ENCODE measurements around the gene CALHM3. TPM values are rescaled to one million over a fixed set of nuclear protein-coding genes. Genes with fewer than 3 reads are reported as not detected.

The CALHM3 gene
- total RNA-seq, 1 experiment from 2014 or later, result 13.1 TPM

GRCh38 chr10:103476046-103476768 lies 2.8 kb downstream of the CALHM3 start:
- H3K9me2 ChIP-seq (ENCODE audit: insufficient read depth), result no peaks in the 10 kb centered on the region
- H3K4me1 ChIP-seq (replicated peaks; ENCODE audit: insufficient read depth), result peaks cover 57% of the 10 kb centered on the region
- POLR2A ChIA-PET (ENCODE audit: unreplicated experiment), result no interaction called here
- no peak for TF ChIP-seq EZH2 (IDR thresholded peaks at IDR 0.05; ENCODE audit: low read depth)
- TF ChIP-seq CTCF (conservative IDR thresholded peaks at IDR 0.05), result no peak; the same call in 1 of the 2 replicates
- intact Hi-C loops (cut with micrococcal nuclease; ENCODE audit: unreplicated experiment), result loop anchor here (5.0 kb wide), 1 partner anchor 34 kb away; no protein-coding TSS in a partner anchor
- no peak overlapping the region for H3K27ac ChIP-seq
- no peak overlapping the region for H3K4me3 ChIP-seq
- H3K36me3 ChIP-seq (ENCODE audit: low read depth), result no peaks in the 10 kb centered on the region
- CTCF ChIA-PET, result interaction anchor here (0.5 to 1.1 kb wide), 2 partner anchors 25 to 66 kb away, joined by 3 read pairs; no protein-coding TSS in a partner anchor
- peak in 1 of 2 experiments; percentile 18 for DNase-seq
- H2AFZ ChIP-seq, result no peak overlapping the region
- H3K27me3 ChIP-seq (ENCODE audit: insufficient read depth, low read depth), result no peaks in the 10 kb centered on the region
- peaks cover 4% of the 10 kb centered on the region; the same call in 1 of the 2 replicates for H3K79me2 ChIP-seq (ENCODE audit: low read depth)
- no peaks in the 10 kb centered on the region for H3K9me3 ChIP-seq (ENCODE audit: insufficient read depth, low read depth)
- H3K4me2 ChIP-seq, result peak overlapping the region; percentile 16; the same call in 1 of the 2 replicates
- no peaks in the 10 kb centered on the region for H4K20me1 ChIP-seq (ENCODE audit: insufficient read depth)
- no TSS peak for BruUV-seq (replicated peaks)
- H3F3A ChIP-seq (ENCODE audit: insufficient read depth, low read depth), result peaks cover 25% of the 10 kb centered on the region; the same call in 1 of the 2 replicates

- H3K79me2 ChIP-seq (ENCODE audit: low read depth), result peaks cover 4% of the 10 kb centered on the region; the same call in 1 of the 2 replicates
- H3K9me3 ChIP-seq (ENCODE audit: insufficient read depth, low read depth), result no peaks in the 10 kb centered on the region
- H3K27ac ChIP-seq, result no peak overlapping the region
- no TSS peak for BruUV-seq (replicated peaks)
- no peaks in the 10 kb centered on the region for H4K20me1 ChIP-seq (ENCODE audit: insufficient read depth)
- POLR2A ChIA-PET (ENCODE audit: unreplicated experiment), result no interaction called here
- TF ChIP-seq EZH2 (IDR thresholded peaks at IDR 0.05; ENCODE audit: low read depth), result no peak
- no peak for TF ChIP-seq CTCF (conservative IDR thresholded peaks at IDR 0.05)
- no peaks in the 10 kb centered on the region for H3K9me2 ChIP-seq (ENCODE audit: insufficient read depth)
- H3K27me3 ChIP-seq (ENCODE audit: insufficient read depth, low read depth), result no peaks in the 10 kb centered on the region
- peaks cover 27% of the 10 kb centered on the region; the same call in 1 of the 2 replicates for H3F3A ChIP-seq (ENCODE audit: insufficient read depth, low read depth)
- no peak overlapping the region for H3K4me2 ChIP-seq
- peaks cover 57% of the 10 kb centered on the region for H3K4me1 ChIP-seq (replicated peaks; ENCODE audit: insufficient read depth)
- no peak overlapping the region for H3K4me3 ChIP-seq
- CTCF ChIA-PET, result interaction anchor here (0.6 kb wide), 1 partner anchor 83 kb away, joined by 8 read pairs; no protein-coding TSS in a partner anchor
- DNase-seq, result no peak
- no peaks in the 10 kb centered on the region for H3K36me3 ChIP-seq (ENCODE audit: low read depth)
- no peak overlapping the region for H2AFZ ChIP-seq
- intact Hi-C loops (cut with micrococcal nuclease; ENCODE audit: unreplicated experiment), result loop anchor here (5.0 kb wide), 1 partner anchor 33 kb away; no protein-coding TSS in a partner anchor
Measured at GRCh38 chr10:103475437-103475836, 3.6 kb downstream of the CALHM3 start.

- intact Hi-C loops (cut with micrococcal nuclease; ENCODE audit: unreplicated experiment), result no loop called here
- Histone ChIP-seq H3K9me3 (ENCODE audit: insufficient read depth, low read depth) (no peaks in the 10 kb centered on the region), H3K4me3 (no peak overlapping the region), H3K27ac (no peak overlapping the region), H3K36me3 (ENCODE audit: low read depth) (no peaks in the 10 kb centered on the region), H3K79me2 (ENCODE audit: low read depth) (peaks cover 4% of the 10 kb centered on the region; the same call in 1 of the 2 replicates), H2AFZ (no peak overlapping the region), H3K4me2 (no peak overlapping the region), H3K27me3 (ENCODE audit: insufficient read depth, low read depth) (no peaks in the 10 kb centered on the region), H3F3A (ENCODE audit: insufficient read depth, low read depth) (peaks cover 19% of the 10 kb centered on the region; the same call in 1 of the 2 replicates), H4K20me1 (ENCODE audit: insufficient read depth) (no peaks in the 10 kb centered on the region), H3K9me2 (ENCODE audit: insufficient read depth) (no peaks in the 10 kb centered on the region), H3K4me1 (replicated peaks; ENCODE audit: insufficient read depth) (peaks cover 46% of the 10 kb centered on the region)
- ChIA-PET POLR2A (ENCODE audit: unreplicated experiment) (no interaction called here), CTCF (no interaction called here)
- no peak for TF ChIP-seq EZH2 (IDR thresholded peaks at IDR 0.05; ENCODE audit: low read depth)
- TF ChIP-seq CTCF (conservative IDR thresholded peaks at IDR 0.05), result no peak
- no peak for DNase-seq
- BruUV-seq (replicated peaks), result no TSS peak
Measured at GRCh38 chr10:103474077-103474476, 5.0 kb downstream of the CALHM3 start.

All from PC-9 (cell line).